Spleen (tissue), 7 donors: ENCODE results near the gene SELP.

ENCODE experiments used
- CTCF ChIP-seq, 11 experiments: fragments of 200-600 bp in 7 of 11; fragments of 450-650 bp in 4 of 11; sonication (generic) in 4 of 11; IDR thresholded peaks in 8 of 11; conservative IDR thresholded peaks in 3 of 11; 1 replicate in 7 of 11; 2 replicates in 4 of 11; pipeline versions ENCODE4 v1.4.0 to v1.8.0; 2016 to 2021; ENCODE audit warnings: antibody characterized with exemption in 11 of 11, inconsistent platforms in 4 of 11, mild to moderate bottlenecking in 1 of 11
- POLR2A ChIP-seq, 3 donors: fragments of 450-650 bp; IDR thresholded peaks; one replicate each; pipeline ENCODE4 v1.5.1; 2017; ENCODE audit warnings: antibody characterized with exemption in 3 of 3, mild to moderate bottlenecking in 1 of 3
- POLR2AphosphoS5 ChIP-seq, 3 donors: sonication (generic); formaldehyde crosslinking; IDR thresholded peaks; one replicate each; pipeline ENCODE4 v1.5.1; 2017; ENCODE audit warnings: antibody characterized with exemption in 3 of 3
- donor health status: DM: no; HTN: no; CAD: no; lungs with moderate emphysema.
- donor health status: DM: no; HTN: no; CAD: no.
- donor health status: DM: no; HTN: no; CAD: no.

DNA sequence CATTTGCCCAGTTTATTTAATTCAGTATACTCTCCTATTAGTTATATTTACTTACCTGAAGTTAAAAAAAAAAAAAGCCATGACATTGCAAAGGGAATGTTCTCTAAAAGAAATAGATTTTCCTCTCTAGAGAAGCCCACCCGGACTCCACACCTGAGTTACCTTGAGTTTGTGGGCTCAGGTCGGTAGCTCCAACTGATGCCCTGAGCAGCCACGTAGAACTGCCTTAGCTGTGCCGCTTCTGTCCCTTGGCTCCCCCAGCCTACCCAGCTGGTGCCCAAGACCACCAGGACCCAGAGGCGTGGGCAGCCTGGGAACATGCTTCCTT lies 43.9 kb downstream of the SELP start:
- TF ChIP-seq CTCF (IDR thresholded peaks at IDR 0.05 in 8 of 11, conservative IDR thresholded peaks at IDR 0.05 in 3 of 11) (no peak), POLR2A (IDR thresholded peaks at IDR 0.05) (no peak), POLR2AphosphoS5 (IDR thresholded peaks at IDR 0.05) (no peak)
